ENCODE data around the gene TMEM17. TPM values are rescaled to one million over a fixed set of nuclear protein-coding genes. Genes with fewer than 3 reads are reported as not detected.

The TMEM17 gene
- total and polyA plus RNA-seq, 9 of the 15 experiments (the other 6 are each of a cell fraction or from before 2014, with no cell fraction given), result 0.58 to 2.2 (median 1.2) TPM

GRCh38 chr2:62477573-62477972 lies 28.4 kb downstream of the TMEM17 start:
- Histone ChIP-seq H3K27me3 (ENCODE audit: control insufficient read depth in 2 of 2, insufficient read depth in 2 of 2, low read length in 2 of 2) (peaks cover 8 to 21% of the 10 kb centered on the region in 2 experiments; a peak in 4 of 5 replicates), H3K79me2 (ENCODE audit: control insufficient read depth, insufficient read depth, low read length) (no peaks in the 10 kb centered on the region), H3K4me1 (replicated peaks in 1 of 2; ENCODE audit: control insufficient read depth in 2 of 2, insufficient read depth in 2 of 2, low read length in 2 of 2) (peaks cover 0 to 7% of the 10 kb centered on the region in 2 experiments; a peak in 2 of 5 replicates), H3K36me3 (ENCODE audit: control insufficient read depth, insufficient read depth, low read length) (no peaks in the 10 kb centered on the region), H3K4me2 (ENCODE audit: insufficient read depth, low read length) (no peak overlapping the region), H3K9ac (ENCODE audit: insufficient read depth in 1 of 2, low read depth in 2 of 2, low read length in 2 of 2) (no peak overlapping the region), H3K4me3 (no peak overlapping the region), H3K27ac (ENCODE audit: extremely low read depth, low read depth, low read length) (no peak overlapping the region), H3K9me3 (replicated peaks; ENCODE audit: control insufficient read depth, insufficient read depth, low read depth, low read length) (no peaks in the 10 kb centered on the region), H4K20me1 (replicated peaks; ENCODE audit: control insufficient read depth, insufficient read depth, low read length) (no peaks in the 10 kb centered on the region), H2AFZ (ENCODE audit: low read depth, low read length) (peak overlapping the region; percentile 79; the same call in 1 of the 2 replicates), H3K9me1 (ENCODE audit: control insufficient read depth, insufficient read depth, low read length) (no peaks in the 10 kb centered on the region)
- intact Hi-C loops (cut with micrococcal nuclease), result no loop called here
- no TSS peak for BruUV-seq (replicated peaks)
- FAIRE-seq (no peak), ATAC-seq (peak; percentile 33; the same call in 1 of the 3 replicates), DNase-seq (ENCODE audit: extremely low read depth in 1 of 4, low spot score in 3 of 4) (no peak)
- 36% methylated on average over 4 of the region's 4 CpGs for WGBS (ENCODE audit: insufficient coverage, low coverage, missing lambda C conversion rate)
- CTCF ChIA-PET (ENCODE audit: low intra/inter-chr PET ratio), result no interaction called here
- POLR2A ChIA-PET, result interaction anchor here (1.1 to 1.4 kb wide), 2 partner anchors 14 to 24 kb away, joined by 3 to 5 read pairs; no protein-coding TSS in a partner anchor
- in situ Hi-C loops (cut with MboI), result no loop called here
- TF ChIP-seq FOXP1 (CRISPR knock-in tag; IDR thresholded peaks at IDR 0.05), result no peak
- no peak for TF ChIP-seq THRB (CRISPR knock-in tag; conservative IDR thresholded peaks at IDR 0.05)
- TF ChIP-seq CBFA2T2 (conservative IDR thresholded peaks at IDR 0.05), result no peak
- TF ChIP-seq MTA1 (IDR thresholded peaks at IDR 0.05; ENCODE audit: borderline replicate concordance), result no peak
- no peak for TF ChIP-seq CREB5 (CRISPR knock-in tag; IDR thresholded peaks at IDR 0.05)
- TF ChIP-seq TAF1 (IDR thresholded peaks at IDR 0.05; ENCODE audit: control insufficient read depth, extremely low read depth, insufficient read depth, low read length, severe bottlenecking), result no peak
- no peak for TF ChIP-seq COPS2 (conservative IDR thresholded peaks at IDR 0.05)
- no peak for TF ChIP-seq HDAC3 (IDR thresholded peaks at IDR 0.05; ENCODE audit: borderline replicate concordance, partially characterized antibody)
- TF ChIP-seq ZNF77 (CRISPR knock-in tag; IDR thresholded peaks at IDR 0.05), result no peak
- no peak for TF ChIP-seq ZNF589 (CRISPR knock-in tag; IDR thresholded peaks at IDR 0.05; ENCODE audit: low read depth)
- no peak for TF ChIP-seq CTCF (IDR thresholded peaks at IDR 0.05 in 2 of 3, conservative IDR thresholded peaks at IDR 0.05 in 1 of 3; ENCODE audit: insufficient read depth in 2 of 3, low read depth in 1 of 3, low read length in 3 of 3)
- no peak for TF ChIP-seq CEBPZ (IDR thresholded peaks at IDR 0.05; ENCODE audit: borderline replicate concordance, low read depth, low read length)
